Trophoblast cell (in vitro differentiated cells and primary cell): ENCODE measurements around the gene DNAH9.

ENCODE experiments used
- DNase-seq, 2 donors: peaks; one replicate each; pipeline ENCODE4 v3.0.0-alpha.2; 2016
- H2AFZ ChIP-seq: 2 replicates; pipeline ENCODE4 v1.6.1; 2013; ENCODE audit warnings: low read length, moderate library complexity, mild to moderate bottlenecking; ENCODE audit not compliant: insufficient read depth, poor library complexity
- H2AK5ac ChIP-seq: 2 replicates; pipeline ENCODE4 v1.6.1; 2013; ENCODE audit warnings: mild to moderate bottlenecking, low read length
- H2BK120ac ChIP-seq: 2 replicates; pipeline ENCODE4 v1.6.1; 2013; ENCODE audit warnings: low read length, mild to moderate bottlenecking, moderate library complexity; ENCODE audit not compliant: insufficient read depth, poor library complexity
- H2BK12ac ChIP-seq: 2 replicates; pipeline ENCODE4 v1.6.1; 2013; ENCODE audit warnings: mild to moderate bottlenecking, low read length, moderate library complexity
- H2BK5ac ChIP-seq: 2 replicates; pipeline ENCODE4 v1.6.1; 2013; ENCODE audit warnings: low read length, low read depth, moderate library complexity, mild to moderate bottlenecking; ENCODE audit not compliant: poor library complexity
- H3K14ac ChIP-seq: 2 replicates; pipeline ENCODE4 v1.6.1; 2013; ENCODE audit warnings: mild to moderate bottlenecking, low read length
- H3K18ac ChIP-seq: 2 replicates; pipeline ENCODE4 v1.6.1; 2013; ENCODE audit warnings: mild to moderate bottlenecking, low read length
- H3K23ac ChIP-seq: 2 replicates; pipeline ENCODE4 v1.6.1; 2013; ENCODE audit warnings: low read length
- H3K27ac ChIP-seq: 2 replicates; pipeline ENCODE4 v1.5.1; 2013; ENCODE audit warnings: low read depth, mild to moderate bottlenecking, inconsistent platforms, low read length, moderate library complexity
- H3K27me3 ChIP-seq: 2 replicates; pipeline ENCODE4 v1.6.1; 2013; ENCODE audit warnings: inconsistent platforms, mild to moderate bottlenecking, low read length, moderate library complexity; ENCODE audit not compliant: insufficient read depth
- H3K36me3 ChIP-seq, 2 experiments: 1 replicate in 1 of 2; 2 replicates in 1 of 2; pipeline ENCODE4 v1.6.1; 2013; ENCODE audit warnings: low read length in 2 of 2, mild to moderate bottlenecking in 2 of 2, moderate library complexity in 1 of 2; ENCODE audit not compliant: insufficient read depth in 2 of 2, control insufficient read depth in 1 of 2
- H3K4ac ChIP-seq: 2 replicates; pipeline ENCODE4 v1.6.1; 2013; ENCODE audit warnings: low read depth, mild to moderate bottlenecking, low read length, moderate library complexity
- H3K4me1 ChIP-seq, 2 experiments: 1 replicate in 1 of 2; 2 replicates in 1 of 2; pipeline ENCODE4 v1.6.1; 2013; ENCODE audit warnings: low read length in 2 of 2, mild to moderate bottlenecking in 2 of 2, moderate library complexity in 1 of 2; ENCODE audit not compliant: insufficient read depth in 2 of 2, control insufficient read depth in 1 of 2
- H3K4me2 ChIP-seq: 2 replicates; pipeline ENCODE4 v1.6.1; 2013; ENCODE audit warnings: inconsistent platforms, mild to moderate bottlenecking, low read length, moderate library complexity
- H3K4me3 ChIP-seq: 2 replicates; pipeline ENCODE4 v1.5.1; 2013; ENCODE audit warnings: mild to moderate bottlenecking, low read depth, low read length, inconsistent platforms
- H3K79me1 ChIP-seq: one replicate; pipeline ENCODE4 v1.6.1; 2013; ENCODE audit warnings: low read length
- H3K79me2 ChIP-seq: 2 replicates; pipeline ENCODE4 v1.6.1; 2013; ENCODE audit warnings: low read length, mild to moderate bottlenecking; ENCODE audit not compliant: control insufficient read depth, insufficient read depth, poor library complexity
- H3K9ac ChIP-seq: 2 replicates; pipeline ENCODE4 v1.6.1; 2013; ENCODE audit warnings: mild to moderate bottlenecking, low read length
- H3K9me3 ChIP-seq: 2 replicates; pipeline ENCODE4 v1.6.1; 2013; ENCODE audit warnings: low read depth, mild to moderate bottlenecking, control low read depth, inconsistent platforms, low read length; ENCODE audit not compliant: insufficient read depth
- H4K12ac ChIP-seq: 2 replicates; pipeline ENCODE4 v1.6.1; 2013; ENCODE audit warnings: low read depth, mild to moderate bottlenecking, low read length, moderate library complexity
- H4K8ac ChIP-seq: 2 replicates; pipeline ENCODE4 v1.6.1; 2013; ENCODE audit warnings: low read depth, mild to moderate bottlenecking, low read length, moderate library complexity
- H4K91ac ChIP-seq: one replicate; pipeline ENCODE4 v1.6.1; 2013; ENCODE audit warnings: low read depth, mild to moderate bottlenecking, low read length, moderate library complexity
- WGBS: extraction: QIAGEN DNeasy Blood & Tissue Kit; methylation state at CpG from one replicate; pipeline ENCODE4 v1.1.7; 2013; ENCODE audit warnings: missing lambda C conversion rate; ENCODE audit not compliant: insufficient read length, insufficient coverage; ENCODE audit errors: extremely low coverage; 5-methylcytosine and 5-hydroxymethylcytosine counted together

DNAH9 gene

GRCh38 chr17:11797803-11798202 lies 199.5 kb downstream of the DNAH9 start:
- H3K27ac ChIP-seq, result no peak overlapping the region
- no peak overlapping the region for H3K4ac ChIP-seq
- H3K18ac ChIP-seq, result no peak overlapping the region
- H2BK5ac ChIP-seq, result no peak overlapping the region
- H2AK5ac ChIP-seq, result no peak overlapping the region
- no peaks in the 10 kb centered on the region for H3K9me3 ChIP-seq
- H2AFZ ChIP-seq, result no peak overlapping the region
- no peak overlapping the region for H3K4me2 ChIP-seq
- no peak overlapping the region for H4K8ac ChIP-seq
- H4K91ac ChIP-seq, result no peak overlapping the region
- H3K27me3 ChIP-seq, result no peaks in the 10 kb centered on the region
- no peak overlapping the region for H3K9ac ChIP-seq
- no CpG with 5 or more reads among the region's 8 CpGs for WGBS
- no peak overlapping the region for H2BK120ac ChIP-seq
- H3K4me1 ChIP-seq, result no peaks in the 10 kb centered on the region
- H3K79me2 ChIP-seq, result no peaks in the 10 kb centered on the region
- no peak overlapping the region for H2BK12ac ChIP-seq
- H3K14ac ChIP-seq, result no peak overlapping the region
- H3K36me3 ChIP-seq, result no peaks in the 10 kb centered on the region
- H3K23ac ChIP-seq, result no peak overlapping the region
- no peaks in the 10 kb centered on the region for H3K79me1 ChIP-seq
- DNase-seq, result no peak
- H3K4me3 ChIP-seq, result no peak overlapping the region
- no peak overlapping the region for H4K12ac ChIP-seq

GRCh38 chr17:11803231-11803969 lies 205.1 kb downstream of the DNAH9 start:
- no peak overlapping the region for H3K4ac ChIP-seq
- H3K4me2 ChIP-seq, result no peak overlapping the region
- H3K14ac ChIP-seq, result no peak overlapping the region
- no peak overlapping the region for H2AFZ ChIP-seq
- no peak for DNase-seq
- no peaks in the 10 kb centered on the region for H3K27me3 ChIP-seq
- no peak overlapping the region for H4K12ac ChIP-seq
- H4K91ac ChIP-seq, result no peak overlapping the region
- no peak overlapping the region for H2AK5ac ChIP-seq
- H3K18ac ChIP-seq, result no peak overlapping the region
- H3K9ac ChIP-seq, result no peak overlapping the region
- H2BK12ac ChIP-seq, result no peak overlapping the region
- no peak overlapping the region for H4K8ac ChIP-seq
- H3K9me3 ChIP-seq, result no peaks in the 10 kb centered on the region
- H2BK120ac ChIP-seq, result no peak overlapping the region
- H3K4me3 ChIP-seq, result no peak overlapping the region
- peaks cover 7 to 12% of the 10 kb centered on the region in 2 experiments for H3K4me1 ChIP-seq
- H3K27ac ChIP-seq, result no peak overlapping the region
- H3K36me3 ChIP-seq, result no peaks in the 10 kb centered on the region
- H3K79me1 ChIP-seq, result peaks cover 2% of the 10 kb centered on the region
- 100% methylated on average over 1 of the region's 9 CpGs for WGBS
- no peaks in the 10 kb centered on the region for H3K79me2 ChIP-seq
- no peak overlapping the region for H3K23ac ChIP-seq
- H2BK5ac ChIP-seq, result no peak overlapping the region

- H3K4ac ChIP-seq, result no peak overlapping the region
- H3K36me3 ChIP-seq, result no peaks in the 10 kb centered on the region
- H4K12ac ChIP-seq, result no peak overlapping the region
- WGBS, result no CpG with 5 or more reads among the region's 6 CpGs
- no peaks in the 10 kb centered on the region for H3K79me2 ChIP-seq
- no peak overlapping the region for H3K18ac ChIP-seq
- H3K27ac ChIP-seq, result no peak overlapping the region
- H2BK12ac ChIP-seq, result no peak overlapping the region
- H2AK5ac ChIP-seq, result no peak overlapping the region
- H3K27me3 ChIP-seq, result no peaks in the 10 kb centered on the region
- peaks cover 2% of the 10 kb centered on the region for H3K79me1 ChIP-seq
- no peak overlapping the region for H2BK120ac ChIP-seq
- no peak for DNase-seq
- no peak overlapping the region for H3K23ac ChIP-seq
- no peak overlapping the region for H3K9ac ChIP-seq
- H3K9me3 ChIP-seq, result no peaks in the 10 kb centered on the region
- H2AFZ ChIP-seq, result no peak overlapping the region
- H4K8ac ChIP-seq, result no peak overlapping the region
- no peak overlapping the region for H3K4me3 ChIP-seq
- H3K4me1 ChIP-seq, result peaks cover 7 to 12% of the 10 kb centered on the region in 2 experiments
- H3K4me2 ChIP-seq, result no peak overlapping the region
- H4K91ac ChIP-seq, result no peak overlapping the region
- H3K14ac ChIP-seq, result no peak overlapping the region
- H2BK5ac ChIP-seq, result no peak overlapping the region
Measured at GRCh38 chr17:11805138-11805537, 206.9 kb downstream of the DNAH9 start.

GRCh38 chr17:11805952-11806351 lies 207.7 kb downstream of the DNAH9 start:
- Histone ChIP-seq H4K8ac (no peak overlapping the region), H3K9ac (no peak overlapping the region), H4K91ac (no peak overlapping the region), H2BK120ac (no peak overlapping the region), H3K18ac (no peak overlapping the region), H3K36me3 (no peaks in the 10 kb centered on the region), H3K4me2 (no peak overlapping the region), H3K14ac (no peak overlapping the region), H3K27me3 (no peaks in the 10 kb centered on the region), H3K79me1 (peaks cover 2% of the 10 kb centered on the region), H3K27ac (no peak overlapping the region), H3K4me1 (peaks cover 7 to 12% of the 10 kb centered on the region in 2 experiments), H2AK5ac (no peak overlapping the region), H3K79me2 (no peaks in the 10 kb centered on the region), H3K23ac (no peak overlapping the region), H4K12ac (no peak overlapping the region), H3K4me3 (no peak overlapping the region), H3K9me3 (no peaks in the 10 kb centered on the region), H2BK5ac (no peak overlapping the region), H3K4ac (no peak overlapping the region), H2AFZ (no peak overlapping the region), H2BK12ac (no peak overlapping the region)
- WGBS, result no CpG with 5 or more reads among the region's 7 CpGs
- DNase-seq, result no peak
